ENCODE data around the gene WEE2.

GRCh38 chr7:141752634-141753033, 44.5 kb downstream of the WEE2 start:
- peak; percentile 35 for TF ChIP-seq CTCF (IDR thresholded peaks at IDR 0.05; ENCODE audit: low read length)
- TF ChIP-seq EZH2 (IDR thresholded peaks at IDR 0.05; ENCODE audit: borderline replicate concordance, low read length): no peak

All from OCI-LY1 (cell line).